Nephron progenitor cell (in vitro differentiated cells): ENCODE results near the gene LAMC2.

Source experiments
- DNase-seq: peaks from one replicate; pipeline ENCODE4 v3.0.0; 2021
- H3K27ac Mint-ChIP-seq: 2 replicates; pipeline ENCODE4 v1.8.0; 2021; ENCODE audit warnings: mild to moderate bottlenecking, moderate library complexity, mixed read lengths
- H3K27me3 Mint-ChIP-seq: 2 replicates; pipeline ENCODE4 v1.8.0; 2021; ENCODE audit warnings: mild to moderate bottlenecking, low read depth, mixed read lengths; ENCODE audit not compliant: poor library complexity
- H3K36me3 Mint-ChIP-seq: 2 replicates; pipeline ENCODE4 v1.8.0; 2021; ENCODE audit warnings: low read depth, mixed read lengths
- H3K4me1 Mint-ChIP-seq: 2 replicates; pipeline ENCODE4 v1.8.0; 2021; ENCODE audit warnings: mixed read lengths
- H3K4me3 Mint-ChIP-seq: 2 replicates; pipeline ENCODE4 v1.8.0; 2021; ENCODE audit warnings: mild to moderate bottlenecking, moderate library complexity, mixed read lengths
- H3K9me3 Mint-ChIP-seq: 2 replicates; pipeline ENCODE4 v1.8.0; 2021; ENCODE audit warnings: mild to moderate bottlenecking, moderate library complexity, mixed read lengths
- CTCF ChIP-seq: fragments of 200-600 bp; sonication (generic); IDR thresholded peaks from 2 replicates; pipeline ENCODE4 v1.5.0; 2021; ENCODE audit warnings: antibody characterized with exemption

Gene LAMC2

GRCh38 chr1:183150445-183150844 is 35.6 kb upstream of the LAMC2 start:
- Mint-ChIP-seq H3K4me3 (no peak overlapping the region), H3K27ac (no peak overlapping the region), H3K4me1 (peaks cover 11% of the 10 kb centered on the region), H3K9me3 (peaks cover 11% of the 10 kb centered on the region), H3K36me3 (no peaks in the 10 kb centered on the region), H3K27me3 (peaks cover 3% of the 10 kb centered on the region)
- no peak for DNase-seq
- no peak for TF ChIP-seq CTCF

GRCh38 chr1:183152180-183152579 is 33.9 kb upstream of the LAMC2 start:
- peaks cover 3% of the 10 kb centered on the region for H3K27me3 Mint-ChIP-seq
- DNase-seq = no peak
- H3K36me3 Mint-ChIP-seq = no peaks in the 10 kb centered on the region
- no peak overlapping the region for H3K4me3 Mint-ChIP-seq
- no peak for TF ChIP-seq CTCF
- no peak overlapping the region for H3K27ac Mint-ChIP-seq
- peaks cover 23% of the 10 kb centered on the region for H3K4me1 Mint-ChIP-seq
- H3K9me3 Mint-ChIP-seq = peaks cover 11% of the 10 kb centered on the region

- no peak for TF ChIP-seq CTCF
- H3K27me3 Mint-ChIP-seq = no peaks in the 10 kb centered on the region
- no peak for DNase-seq
- H3K9me3 Mint-ChIP-seq = peaks cover 11% of the 10 kb centered on the region
- H3K4me1 Mint-ChIP-seq = peaks cover 11% of the 10 kb centered on the region
- no peaks in the 10 kb centered on the region for H3K36me3 Mint-ChIP-seq
- H3K27ac Mint-ChIP-seq = no peak overlapping the region
- no peak overlapping the region for H3K4me3 Mint-ChIP-seq
These were observed 30.1 kb upstream of the LAMC2 start for GRCh38 chr1:183155939-183156338.

GRCh38 chr1:183159960-183160359 is 26.1 kb upstream of the LAMC2 start:
- Mint-ChIP-seq H3K9me3 (no peaks in the 10 kb centered on the region), H3K27ac (no peak overlapping the region), H3K27me3 (no peaks in the 10 kb centered on the region), H3K4me3 (no peak overlapping the region), H3K36me3 (no peaks in the 10 kb centered on the region), H3K4me1 (peaks cover 25% of the 10 kb centered on the region)
- TF ChIP-seq CTCF = no peak
- no peak for DNase-seq

GRCh38 chr1:183161391-183161790 is 24.7 kb upstream of the LAMC2 start:
- Mint-ChIP-seq H3K36me3 (no peaks in the 10 kb centered on the region), H3K4me3 (no peak overlapping the region), H3K27ac (no peak overlapping the region), H3K4me1 (peaks cover 30% of the 10 kb centered on the region), H3K9me3 (no peaks in the 10 kb centered on the region), H3K27me3 (no peaks in the 10 kb centered on the region)
- no peak for DNase-seq
- TF ChIP-seq CTCF = no peak

- H3K27me3 Mint-ChIP-seq = no peaks in the 10 kb centered on the region
- no peak overlapping the region for H3K27ac Mint-ChIP-seq
- peaks cover 25% of the 10 kb centered on the region for H3K4me1 Mint-ChIP-seq
- DNase-seq = no peak
- H3K4me3 Mint-ChIP-seq = no peak overlapping the region
- H3K9me3 Mint-ChIP-seq = no peaks in the 10 kb centered on the region
- TF ChIP-seq CTCF = no peak
- H3K36me3 Mint-ChIP-seq = no peaks in the 10 kb centered on the region
These were observed 22.7 kb upstream of the LAMC2 start for GRCh38 chr1:183163316-183163715.
